LNCaP clone FGC (cell line): ENCODE measurements around the gene ALDH3A1.

ENCODE experiments used
- DNase-seq: peaks from one replicate; pipeline ENCODE4 v3.0.0-alpha.2; 2011; ENCODE audit warnings: low read depth
- H3K4me3 ChIP-seq: 2 replicates; pipeline ENCODE4 v1.5.1; 2011; ENCODE audit warnings: mild to moderate bottlenecking, low read depth, low read length, control low read depth
- TF ChIP-seq, protein P1 (sequence below): IDR thresholded peaks from 2 replicates; pipeline ENCODE4 v1.5.1; 2012; ENCODE audit warnings: mild to moderate bottlenecking; ENCODE audit not compliant: control insufficient read depth, insufficient read depth; ENCODE audit errors: extremely low read depth

Gene ALDH3A1

GRCh38 chr17:19780846-19781245 lies 32.7 kb upstream of the ALDH3A1 start:
- DNase-seq = no peak
- H3K4me3 ChIP-seq = no peak overlapping the region
- TF ChIP-seq, protein P1, sequence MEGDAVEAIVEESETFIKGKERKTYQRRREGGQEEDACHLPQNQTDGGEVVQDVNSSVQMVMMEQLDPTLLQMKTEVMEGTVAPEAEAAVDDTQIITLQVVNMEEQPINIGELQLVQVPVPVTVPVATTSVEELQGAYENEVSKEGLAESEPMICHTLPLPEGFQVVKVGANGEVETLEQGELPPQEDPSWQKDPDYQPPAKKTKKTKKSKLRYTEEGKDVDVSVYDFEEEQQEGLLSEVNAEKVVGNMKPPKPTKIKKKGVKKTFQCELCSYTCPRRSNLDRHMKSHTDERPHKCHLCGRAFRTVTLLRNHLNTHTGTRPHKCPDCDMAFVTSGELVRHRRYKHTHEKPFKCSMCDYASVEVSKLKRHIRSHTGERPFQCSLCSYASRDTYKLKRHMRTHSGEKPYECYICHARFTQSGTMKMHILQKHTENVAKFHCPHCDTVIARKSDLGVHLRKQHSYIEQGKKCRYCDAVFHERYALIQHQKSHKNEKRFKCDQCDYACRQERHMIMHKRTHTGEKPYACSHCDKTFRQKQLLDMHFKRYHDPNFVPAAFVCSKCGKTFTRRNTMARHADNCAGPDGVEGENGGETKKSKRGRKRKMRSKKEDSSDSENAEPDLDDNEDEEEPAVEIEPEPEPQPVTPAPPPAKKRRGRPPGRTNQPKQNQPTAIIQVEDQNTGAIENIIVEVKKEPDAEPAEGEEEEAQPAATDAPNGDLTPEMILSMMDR = no peak

DNA sequence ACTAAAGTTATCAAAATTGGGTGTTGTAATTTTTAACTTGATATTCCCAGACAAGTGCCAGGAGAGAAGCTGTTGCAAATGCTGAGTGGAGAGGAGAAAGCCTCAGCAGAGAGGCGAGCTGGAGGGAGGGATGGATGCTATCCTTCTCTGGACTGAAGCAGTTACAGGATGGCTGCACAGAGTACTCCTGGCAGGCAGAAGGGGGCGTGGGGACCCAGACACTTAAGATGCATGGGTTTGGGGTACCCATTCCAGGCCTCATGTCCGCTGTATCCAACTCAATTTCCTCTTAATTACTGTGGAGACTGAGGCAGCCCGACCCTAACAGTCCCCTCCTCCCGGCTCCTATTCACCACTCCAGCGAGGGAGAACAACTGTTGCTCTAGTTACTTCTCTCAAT lies 25.4 kb upstream of the ALDH3A1 start:
- TF ChIP-seq, protein P1 = no peak

GRCh38 chr17:19771971-19772630 lies 24.0 kb upstream of the ALDH3A1 start:
- H3K4me3 ChIP-seq = no peak overlapping the region
- TF ChIP-seq, protein P1 = no peak
- DNase-seq = no peak

More for the DNA sequence above, 25.4 kb upstream of the ALDH3A1 start:
- no peak for DNase-seq
- no peak overlapping the region for H3K4me3 ChIP-seq

GRCh38 chr17:19770985-19771735 lies 23.1 kb upstream of the ALDH3A1 start:
- no peak overlapping the region for H3K4me3 ChIP-seq
- TF ChIP-seq, protein P1 = no peak
- no peak for DNase-seq

DNA sequence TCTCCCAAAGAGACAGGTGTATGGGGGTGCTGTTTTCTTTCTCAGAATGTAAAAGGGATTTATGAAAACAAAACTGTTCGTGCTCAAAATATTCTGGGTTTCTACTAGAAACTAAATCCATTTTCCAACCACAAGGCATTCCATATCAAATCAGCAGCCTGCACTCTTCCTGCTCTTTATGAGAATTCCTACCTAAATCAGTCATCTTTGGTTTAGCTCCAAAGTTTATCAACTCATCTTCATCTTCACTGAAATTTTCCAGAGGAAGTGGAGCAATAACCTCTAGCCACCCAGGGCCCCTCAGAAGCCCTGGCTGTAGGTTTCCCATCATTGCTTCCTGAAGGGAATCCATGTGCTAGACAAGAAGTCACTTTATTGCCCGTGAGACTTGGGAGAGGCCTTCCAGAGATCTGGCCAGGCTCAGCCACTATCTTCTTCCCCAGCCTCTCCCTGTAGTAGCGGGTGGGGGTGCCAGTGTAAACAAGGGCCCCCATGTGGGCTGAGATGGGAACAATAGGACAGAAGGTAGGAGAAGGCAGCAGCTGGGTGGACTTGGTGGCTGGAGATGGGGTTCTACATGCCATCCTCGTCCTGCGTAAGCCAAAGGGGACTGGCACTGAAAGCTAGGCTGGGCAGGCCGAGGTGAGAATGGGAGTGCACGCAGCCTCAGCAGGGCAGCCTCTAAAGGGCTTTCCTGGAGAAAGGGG lies 22.0 kb upstream of the ALDH3A1 start:
- no peak overlapping the region for H3K4me3 ChIP-seq
- DNase-seq = no peak
- TF ChIP-seq, protein P1 = no peak

- no peak overlapping the region for H3K4me3 ChIP-seq
- no peak for DNase-seq
- TF ChIP-seq, protein P1 = no peak
Measured at GRCh38 chr17:19768046-19768782, 20.1 kb upstream of the ALDH3A1 start.
